CD14-positive monocyte (primary cell): ENCODE data around the gene SAMD4B. TPM values are rescaled to one million over a fixed set of nuclear protein-coding genes. Genes with fewer than 3 reads are reported as not detected.
A peak's percentile ranks its signal among the peaks of the same experiment; 100 is the strongest.
"Not testable (repeated sequence)": the region's sequence is repeated elsewhere in the genome, so short reads cannot be mapped to it uniquely, and the experiment has no call there.

ENCODE experiments used
- DNase-seq, 3 donors: peaks; one replicate each; pipeline ENCODE4 v3.0.0-alpha.2; 2011 to 2022
- H2AFZ ChIP-seq: 2 replicates; pipeline ENCODE4 v1.6.0; 2012; ENCODE audit warnings: mild to moderate bottlenecking, low read depth, low read length, inconsistent platforms; ENCODE audit not compliant: insufficient read depth, poor library complexity, severe bottlenecking
- H3K27ac ChIP-seq, 2 donors: 1 replicate in 1 of 2; 2 replicates in 1 of 2; pipeline ENCODE4 v1.5.1; 2012 to 2013; ENCODE audit warnings: low read length in 2 of 2, control low read depth in 1 of 2, inconsistent platforms in 1 of 2, low read depth in 1 of 2, mild to moderate bottlenecking in 1 of 2
- H3K27me3 ChIP-seq, 2 donors: one replicate each; pipeline versions ENCODE4 v1.6.0 to v1.6.1; 2011 to 2013; ENCODE audit warnings: low read length in 2 of 2; ENCODE audit not compliant: control insufficient read depth in 2 of 2, insufficient read depth in 2 of 2
- H3K36me3 ChIP-seq, 2 donors: replicated peaks in 1 of 2; 1 replicate in 1 of 2; 2 replicates in 1 of 2; pipeline versions ENCODE4 v1.5.1 to v1.6.1; 2012 to 2013; ENCODE audit warnings: low read length in 2 of 2, control low read depth in 1 of 2, inconsistent platforms in 1 of 2, mild to moderate bottlenecking in 1 of 2; ENCODE audit not compliant: insufficient read depth in 2 of 2, control insufficient read depth in 1 of 2
- H3K4me1 ChIP-seq, 2 donors: 1 replicate in 1 of 2; 2 replicates in 1 of 2; pipeline versions ENCODE4 v1.5.1 to v1.6.1; 2012 to 2013; ENCODE audit warnings: low read length in 2 of 2, control low read depth in 1 of 2, inconsistent platforms in 1 of 2, mild to moderate bottlenecking in 1 of 2, moderate library complexity in 1 of 2; ENCODE audit not compliant: insufficient read depth in 2 of 2, control insufficient read depth in 1 of 2
- H3K4me2 ChIP-seq: replicated peaks from 2 replicates; pipeline ENCODE3; 2012; ENCODE audit warnings: low read length, moderate library complexity, mild to moderate bottlenecking; ENCODE audit not compliant: poor library complexity, severe bottlenecking; ENCODE audit errors: extremely low read depth
- H3K4me3 ChIP-seq, 3 experiments: fragments of 200-600 bp in 1 of 3; sonication (generic) in 1 of 3; replicated peaks in 1 of 3; 1 replicate in 2 of 3; 2 replicates in 1 of 3; pipeline ENCODE4 v1.5.1; 2011 to 2013; ENCODE audit warnings: low read length in 3 of 3, mild to moderate bottlenecking in 3 of 3, control low read depth in 2 of 3, low read depth in 2 of 3, inconsistent platforms in 1 of 3, moderate library complexity in 1 of 3
- H3K79me2 ChIP-seq: 2 replicates; pipeline ENCODE4 v1.6.0; 2012; ENCODE audit warnings: mild to moderate bottlenecking, control low read depth, inconsistent platforms, low read length, moderate library complexity; ENCODE audit not compliant: insufficient read depth
- H3K9ac ChIP-seq: 2 replicates; pipeline ENCODE4 v1.6.0; 2017; ENCODE audit warnings: low read length, mild to moderate bottlenecking; ENCODE audit not compliant: insufficient read depth, poor library complexity, severe bottlenecking
- H3K9me3 ChIP-seq, 2 donors: replicated peaks in 1 of 2; 1 replicate in 1 of 2; 2 replicates in 1 of 2; pipeline versions ENCODE4 v1.5.1 to v1.6.1; 2012 to 2013; ENCODE audit warnings: low read length in 2 of 2, control low read depth in 1 of 2; ENCODE audit not compliant: control insufficient read depth in 1 of 2, insufficient read depth in 1 of 2
- H4K20me1 ChIP-seq: 2 replicates; pipeline ENCODE4 v1.6.0; 2012; ENCODE audit warnings: mild to moderate bottlenecking, low read length, control low read depth, moderate library complexity; ENCODE audit not compliant: insufficient read depth
- H3K27ac Mint-ChIP-seq, 7 donors: one replicate each; pipeline ENCODE4 v1.8.0; 2020; ENCODE audit warnings: mild to moderate bottlenecking in 7 of 7, mixed read lengths in 7 of 7, moderate library complexity in 6 of 7, inconsistent platforms in 2 of 7
- H3K27me3 Mint-ChIP-seq, 3 donors: one replicate each; pipeline ENCODE4 v1.8.0; 2021 to 2022; ENCODE audit warnings: low read depth in 3 of 3, mild to moderate bottlenecking in 3 of 3, mixed read lengths in 3 of 3, moderate library complexity in 3 of 3, inconsistent platforms in 1 of 3
- H3K36me3 Mint-ChIP-seq, 2 donors: one replicate each; pipeline ENCODE4 v1.8.0; 2020; ENCODE audit warnings: mixed read lengths in 2 of 2, inconsistent platforms in 1 of 2, mild to moderate bottlenecking in 1 of 2
- H3K4me1 Mint-ChIP-seq: one replicate; pipeline ENCODE4 v1.8.0; 2020; ENCODE audit warnings: mild to moderate bottlenecking, mixed read lengths
- H3K4me3 Mint-ChIP-seq, 2 donors: one replicate each; pipeline ENCODE4 v1.8.0; 2020; ENCODE audit warnings: mild to moderate bottlenecking in 2 of 2, mixed read lengths in 2 of 2, moderate library complexity in 1 of 2
- H3K9me3 Mint-ChIP-seq, 7 donors: one replicate each; pipeline ENCODE4 v1.8.0; 2020 to 2022; ENCODE audit warnings: mixed read lengths in 7 of 7, mild to moderate bottlenecking in 6 of 7, moderate library complexity in 6 of 7, inconsistent platforms in 2 of 7
- WGBS: methylation state at CpG from one replicate; pipeline ENCODE4 v1.1.5; 2013; ENCODE audit warnings: missing lambda C conversion rate; ENCODE audit not compliant: insufficient coverage; 5-methylcytosine and 5-hydroxymethylcytosine counted together
- intact Hi-C, 2 donors: fragments of 100-400 bp; cut with micrococcal nuclease; formaldehyde crosslinking; loops; one replicate each; pipeline versions ENCODE4 v1.15.0 to v1.15.1; 2023
- polyA plus RNA-seq, 3 donors: library from polyadenylated mRNA; depleted of rRNA in 1 of 3; unstranded in 2 of 3; stranded (reverse) in 1 of 3; fragments of 300-500 nt in 2 of 3; fragments of >200 nt in 1 of 3; fragmentation: Illumina TruSeq in 2 of 3; gene quantifications; 1 replicate in 2 of 3; 2 replicates in 1 of 3; pipeline ENCODE4 v1.2.3, GENCODE V29; 2012 to 2021
- TF ChIP-seq, protein P1 (sequence below): fragments of 200-600 bp; IDR thresholded peaks from one replicate; pipeline ENCODE4 v1.8.0; 2022; ENCODE audit warnings: antibody characterized with exemption, mild to moderate bottlenecking

Gene SAMD4B
- polyA plus RNA-seq, 3 donors: 4.5 to 56.6 (median 5.6) TPM

DNA sequence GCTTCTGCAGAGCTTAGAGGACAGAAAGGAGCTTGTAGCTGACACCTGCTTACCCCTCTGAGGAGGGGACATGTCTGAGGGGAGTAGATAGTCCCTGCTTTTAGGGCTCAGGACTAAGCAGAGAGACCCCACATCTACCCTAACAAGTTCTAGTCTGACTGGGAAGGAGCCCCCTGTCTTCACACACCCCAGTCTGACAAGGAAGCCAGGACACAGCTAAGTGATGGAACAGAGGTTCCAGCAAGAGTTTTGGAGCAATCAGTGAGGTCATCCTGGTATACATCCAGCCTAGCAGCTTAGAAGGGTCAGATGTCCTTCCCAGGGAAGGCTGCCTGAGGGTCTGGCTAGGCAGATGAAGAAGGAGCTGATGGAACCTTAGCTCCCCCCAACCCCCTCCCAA is 33.7 kb downstream of the SAMD4B start:
- Histone ChIP-seq H3K27ac (no peak overlapping the region), H3K36me3 (peaks cover 86 to 100% of the 10 kb centered on the region in 2 donors), H3K9ac (no peak overlapping the region), H3K4me1 (no peaks in the 10 kb centered on the region), H3K4me3 (no peak overlapping the region), H4K20me1 (no peaks in the 10 kb centered on the region), H3K4me2 (no peak overlapping the region), H2AFZ (no peak overlapping the region), H3K9me3 (no peaks in the 10 kb centered on the region), H3K27me3 (no peaks in the 10 kb centered on the region), H3K79me2 (no peaks in the 10 kb centered on the region)
- H3K36me3 Mint-ChIP-seq: peaks cover 83 to 92% of the 10 kb centered on the region in 2 donors
- H3K27ac Mint-ChIP-seq: no peak overlapping the region
- DNase-seq: no peak
- TF ChIP-seq, protein P1, sequence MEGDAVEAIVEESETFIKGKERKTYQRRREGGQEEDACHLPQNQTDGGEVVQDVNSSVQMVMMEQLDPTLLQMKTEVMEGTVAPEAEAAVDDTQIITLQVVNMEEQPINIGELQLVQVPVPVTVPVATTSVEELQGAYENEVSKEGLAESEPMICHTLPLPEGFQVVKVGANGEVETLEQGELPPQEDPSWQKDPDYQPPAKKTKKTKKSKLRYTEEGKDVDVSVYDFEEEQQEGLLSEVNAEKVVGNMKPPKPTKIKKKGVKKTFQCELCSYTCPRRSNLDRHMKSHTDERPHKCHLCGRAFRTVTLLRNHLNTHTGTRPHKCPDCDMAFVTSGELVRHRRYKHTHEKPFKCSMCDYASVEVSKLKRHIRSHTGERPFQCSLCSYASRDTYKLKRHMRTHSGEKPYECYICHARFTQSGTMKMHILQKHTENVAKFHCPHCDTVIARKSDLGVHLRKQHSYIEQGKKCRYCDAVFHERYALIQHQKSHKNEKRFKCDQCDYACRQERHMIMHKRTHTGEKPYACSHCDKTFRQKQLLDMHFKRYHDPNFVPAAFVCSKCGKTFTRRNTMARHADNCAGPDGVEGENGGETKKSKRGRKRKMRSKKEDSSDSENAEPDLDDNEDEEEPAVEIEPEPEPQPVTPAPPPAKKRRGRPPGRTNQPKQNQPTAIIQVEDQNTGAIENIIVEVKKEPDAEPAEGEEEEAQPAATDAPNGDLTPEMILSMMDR: no peak
- H3K27me3 Mint-ChIP-seq: peaks cover 0 to 2% (median 0%) of the 10 kb centered on the region in 3 donors
- H3K4me3 Mint-ChIP-seq: no peak overlapping the region
- H3K9me3 Mint-ChIP-seq: no peaks in the 10 kb centered on the region
- intact Hi-C loops: no loop called here
- no peaks in the 10 kb centered on the region for H3K4me1 Mint-ChIP-seq

DNA sequence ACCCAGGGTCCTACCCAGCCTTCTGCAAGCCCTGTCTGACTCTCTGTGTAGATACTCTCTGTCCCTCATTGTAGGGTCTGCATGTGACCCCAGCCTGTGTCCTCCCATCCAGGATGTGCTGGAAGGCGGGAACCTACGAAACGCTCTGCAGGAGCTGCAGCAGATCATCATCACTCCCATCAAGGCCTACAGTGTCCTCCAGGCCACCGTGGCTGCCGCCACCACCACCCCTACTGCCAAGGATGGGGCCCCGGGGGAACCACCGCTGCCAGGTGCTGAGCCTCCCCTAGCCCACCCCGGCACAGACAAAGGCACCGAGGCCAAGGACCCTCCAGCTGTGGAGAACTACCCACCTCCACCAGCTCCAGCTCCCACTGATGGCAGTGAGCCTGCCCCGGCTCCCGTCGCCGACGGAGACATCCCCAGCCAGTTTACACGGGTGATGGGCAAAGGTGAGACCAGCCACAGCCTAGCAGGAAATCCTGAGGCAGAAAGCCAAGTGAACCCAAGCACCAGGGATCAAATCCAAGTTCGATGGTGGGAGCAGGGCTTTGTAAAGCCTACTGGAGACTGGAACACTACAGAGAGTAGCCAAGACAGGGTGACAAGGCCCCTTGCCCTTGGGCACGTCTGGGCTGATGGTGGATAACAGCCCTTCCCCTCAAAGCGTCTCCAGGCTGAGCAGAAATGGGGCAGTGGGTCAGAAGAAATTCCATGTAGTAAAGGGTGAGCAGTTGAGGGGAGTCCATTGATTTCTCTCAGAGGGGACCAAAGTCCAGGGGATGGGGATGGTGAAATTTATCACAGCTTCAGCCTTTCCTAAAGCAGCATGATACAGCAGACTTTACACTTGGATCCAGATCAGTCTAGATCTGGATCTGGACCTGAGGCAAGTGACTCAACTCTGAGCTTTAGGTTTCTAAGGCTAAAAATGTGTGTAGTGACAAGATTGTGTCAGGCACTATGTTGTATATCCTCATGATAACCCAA is 35.4 kb downstream of the SAMD4B start:
- Mint-ChIP-seq H3K4me1 (no peaks in the 10 kb centered on the region), H3K27me3 (peaks cover 0 to 3% (median 0%) of the 10 kb centered on the region in 3 donors), H3K4me3 (no peak overlapping the region), H3K36me3 (peaks cover 85 to 92% of the 10 kb centered on the region in 2 donors), H3K27ac (no peak overlapping the region), H3K9me3 (no peaks in the 10 kb centered on the region)
- Histone ChIP-seq H3K79me2 (no peaks in the 10 kb centered on the region), H3K9ac (no peak overlapping the region), H2AFZ (no peak overlapping the region), H3K9me3 (no peaks in the 10 kb centered on the region), H3K36me3 (peaks cover 85 to 100% of the 10 kb centered on the region in 2 donors), H3K27me3 (no peaks in the 10 kb centered on the region), H3K27ac (no peak overlapping the region), H3K4me1 (no peaks in the 10 kb centered on the region), H3K4me3 (no peak overlapping the region), H3K4me2 (no peak overlapping the region), H4K20me1 (no peaks in the 10 kb centered on the region)
- DNase-seq: no peak
- 92% methylated on average over 15 of the region's 18 CpGs for WGBS
- intact Hi-C loops: no loop called here
- TF ChIP-seq, protein P1: no peak

DNA sequence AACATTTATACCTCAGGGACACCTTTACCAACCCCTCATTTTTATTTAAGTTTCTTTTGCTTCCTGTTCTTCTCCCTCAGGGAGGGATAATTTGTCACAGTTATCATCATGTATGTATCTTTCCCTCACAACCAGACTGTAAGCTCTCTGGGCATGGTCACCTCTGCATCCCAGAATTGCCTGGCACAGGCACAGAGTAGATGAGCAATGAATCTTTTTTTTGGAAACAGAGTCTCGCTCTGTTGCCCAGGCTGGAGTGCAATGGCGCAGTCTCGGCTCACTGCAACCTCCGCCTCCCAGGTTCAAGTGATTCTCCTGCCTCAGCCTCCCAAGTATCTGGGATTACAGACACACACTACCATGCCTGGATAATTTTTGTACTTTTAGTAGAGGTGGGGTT is 37.1 kb downstream of the SAMD4B start:
- not testable (repeated sequence) for DNase-seq, H3K27me3 Mint-ChIP-seq

More for the DNA sequence above, 37.1 kb downstream of the SAMD4B start:
- H3K9ac ChIP-seq, H2AFZ ChIP-seq, H3K4me2 ChIP-seq, H3K9me3 Mint-ChIP-seq, H3K79me2 ChIP-seq, H3K4me1 ChIP-seq, H3K9me3 ChIP-seq, intact Hi-C loops, H3K27ac ChIP-seq, H4K20me1 ChIP-seq, H3K27me3 ChIP-seq, H3K4me1 Mint-ChIP-seq, H3K4me3 Mint-ChIP-seq, H3K4me3 ChIP-seq: not testable (repeated sequence)
- Mint-ChIP-seq H3K36me3 (peaks cover 93 to 95% of the 10 kb centered on the region in 2 donors), H3K27ac (peak overlapping the region in 1 of 7 donors; percentile 4)
- 100% methylated on average over 1 of the region's 4 CpGs for WGBS
- H3K36me3 ChIP-seq: peaks cover 90 to 100% of the 10 kb centered on the region in 2 donors
